B cell (primary cell): ENCODE results near the gene PHF13.

Experiments used
- EZH2 ChIP-seq: IDR thresholded peaks from 2 replicates; pipeline ENCODE4 v1.6.1; 2012; ENCODE audit warnings: borderline replicate concordance, low read depth, mild to moderate bottlenecking, moderate library complexity, low read length; ENCODE audit not compliant: insufficient read depth, poor library complexity, severe bottlenecking
- TF ChIP-seq, protein P1 (sequence below): fragments of 200-600 bp; IDR thresholded peaks from one replicate; pipeline ENCODE4 v1.8.0; 2022; ENCODE audit warnings: antibody characterized with exemption, mild to moderate bottlenecking

DNA sequence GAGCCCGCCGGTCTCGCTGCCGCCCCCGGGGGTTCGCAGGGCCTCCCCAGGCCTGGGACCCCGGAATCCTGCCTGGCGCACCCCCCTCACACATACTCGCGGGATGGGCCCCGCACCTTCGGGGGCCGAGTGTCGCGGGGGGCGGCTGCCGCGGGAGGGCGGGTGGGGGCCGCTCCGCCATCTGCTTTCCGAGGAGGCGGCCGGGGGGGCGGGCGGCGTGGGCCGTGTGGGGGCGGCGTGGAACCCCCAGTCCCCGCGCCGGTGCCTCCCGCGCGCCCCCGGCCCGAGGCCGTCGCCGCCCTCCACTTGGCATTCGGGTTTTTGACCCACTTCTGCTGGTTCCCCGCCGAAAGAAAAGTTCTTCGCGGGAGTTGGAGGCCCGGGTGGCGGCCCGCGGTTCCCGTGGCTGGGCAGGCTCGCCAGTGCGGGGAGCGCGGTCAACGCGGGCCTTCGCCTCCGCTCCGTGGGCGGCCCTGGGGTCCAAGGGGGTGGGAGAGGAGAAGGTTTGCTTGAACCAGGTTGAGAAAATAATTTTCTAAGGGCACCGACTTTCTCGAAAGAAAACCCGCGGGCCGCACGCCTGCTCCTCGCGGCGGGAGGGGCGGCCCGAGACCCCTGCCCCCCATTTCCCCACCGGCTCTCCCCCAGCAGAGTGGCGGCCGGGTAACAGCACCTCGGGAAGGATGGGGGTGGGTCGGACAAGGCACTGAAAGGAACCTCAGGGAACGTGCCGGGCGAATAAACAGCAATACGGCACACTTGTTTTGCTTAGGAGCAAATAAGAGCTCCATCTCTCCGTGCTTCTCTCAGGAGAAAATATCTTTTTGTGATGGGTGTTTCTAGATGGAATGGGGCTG lies 1.6 kb downstream of the PHF13 start:
- TF ChIP-seq, protein P1, sequence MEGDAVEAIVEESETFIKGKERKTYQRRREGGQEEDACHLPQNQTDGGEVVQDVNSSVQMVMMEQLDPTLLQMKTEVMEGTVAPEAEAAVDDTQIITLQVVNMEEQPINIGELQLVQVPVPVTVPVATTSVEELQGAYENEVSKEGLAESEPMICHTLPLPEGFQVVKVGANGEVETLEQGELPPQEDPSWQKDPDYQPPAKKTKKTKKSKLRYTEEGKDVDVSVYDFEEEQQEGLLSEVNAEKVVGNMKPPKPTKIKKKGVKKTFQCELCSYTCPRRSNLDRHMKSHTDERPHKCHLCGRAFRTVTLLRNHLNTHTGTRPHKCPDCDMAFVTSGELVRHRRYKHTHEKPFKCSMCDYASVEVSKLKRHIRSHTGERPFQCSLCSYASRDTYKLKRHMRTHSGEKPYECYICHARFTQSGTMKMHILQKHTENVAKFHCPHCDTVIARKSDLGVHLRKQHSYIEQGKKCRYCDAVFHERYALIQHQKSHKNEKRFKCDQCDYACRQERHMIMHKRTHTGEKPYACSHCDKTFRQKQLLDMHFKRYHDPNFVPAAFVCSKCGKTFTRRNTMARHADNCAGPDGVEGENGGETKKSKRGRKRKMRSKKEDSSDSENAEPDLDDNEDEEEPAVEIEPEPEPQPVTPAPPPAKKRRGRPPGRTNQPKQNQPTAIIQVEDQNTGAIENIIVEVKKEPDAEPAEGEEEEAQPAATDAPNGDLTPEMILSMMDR, result no peak
- no peak for TF ChIP-seq EZH2
